C4-2B (cell line): ENCODE results near the gene DAPK1.

Experiments
- H3K27ac ChIP-seq: fragments of 450-650 bp; 2 replicates; pipeline ENCODE4 v1.5.1; 2017
- CTCF ChIP-seq: fragments of 450-650 bp; conservative IDR thresholded peaks from 2 replicates; pipeline ENCODE4 v1.5.1; 2017; ENCODE audit warnings: mild to moderate bottlenecking
- ZFX ChIP-seq: fragments of 450-650 bp; IDR thresholded peaks from 2 replicates; pipeline ENCODE4 v1.6.1; 2017

The DAPK1 gene

GRCh38 chr9:87712801-87713277 lies 215.2 kb downstream of the DAPK1 start:
- no peak for TF ChIP-seq ZFX
- TF ChIP-seq CTCF: no peak
- H3K27ac ChIP-seq: no peak overlapping the region

- TF ChIP-seq CTCF: no peak
- no peak for TF ChIP-seq ZFX
- H3K27ac ChIP-seq: no peak overlapping the region; the same call in 1 of the 2 replicates
Measured at GRCh38 chr9:87713278-87713987, 215.8 kb downstream of the DAPK1 start.

DNA sequence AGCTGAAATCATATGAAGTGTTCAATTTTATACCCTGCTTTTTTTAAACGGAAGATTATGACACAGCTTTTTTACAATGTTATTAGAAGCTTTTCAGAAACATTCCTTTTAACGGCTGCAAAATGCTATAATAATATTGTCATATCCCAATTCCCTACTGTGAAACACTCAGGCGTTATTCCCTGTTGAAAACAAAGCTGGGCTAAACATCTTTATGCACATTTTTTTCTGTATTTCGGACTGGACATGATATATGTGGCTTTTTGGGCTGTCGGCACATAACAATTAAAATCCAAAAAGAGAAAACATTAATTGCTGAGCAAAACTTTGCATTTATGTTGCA lies 216.3 kb downstream of the DAPK1 start:
- no peak overlapping the region for H3K27ac ChIP-seq
- TF ChIP-seq ZFX (no peak), CTCF (no peak)

DNA sequence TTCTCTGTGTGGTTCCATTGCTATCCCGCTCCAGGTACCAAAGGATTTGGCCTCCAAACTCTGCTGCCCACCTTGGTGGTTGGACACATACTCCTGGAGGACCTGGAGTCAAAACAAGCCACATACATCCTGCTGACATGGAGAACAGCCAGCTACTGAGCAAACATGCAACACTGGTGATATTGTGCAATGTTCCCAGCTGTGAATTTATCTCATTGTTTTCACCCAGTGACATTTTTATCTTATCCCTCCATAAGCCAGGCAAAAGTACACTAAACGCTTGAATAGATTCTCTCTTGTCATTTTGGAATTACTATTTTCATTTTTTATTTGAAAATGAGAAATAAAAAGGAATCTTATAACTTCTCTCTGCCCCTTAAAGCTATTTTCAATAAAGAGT lies 217.2 kb downstream of the DAPK1 start:
- TF ChIP-seq ZFX (no peak), CTCF (no peak)
- H3K27ac ChIP-seq: peak overlapping the region; percentile 33; the same call in 1 of the 2 replicates

DNA sequence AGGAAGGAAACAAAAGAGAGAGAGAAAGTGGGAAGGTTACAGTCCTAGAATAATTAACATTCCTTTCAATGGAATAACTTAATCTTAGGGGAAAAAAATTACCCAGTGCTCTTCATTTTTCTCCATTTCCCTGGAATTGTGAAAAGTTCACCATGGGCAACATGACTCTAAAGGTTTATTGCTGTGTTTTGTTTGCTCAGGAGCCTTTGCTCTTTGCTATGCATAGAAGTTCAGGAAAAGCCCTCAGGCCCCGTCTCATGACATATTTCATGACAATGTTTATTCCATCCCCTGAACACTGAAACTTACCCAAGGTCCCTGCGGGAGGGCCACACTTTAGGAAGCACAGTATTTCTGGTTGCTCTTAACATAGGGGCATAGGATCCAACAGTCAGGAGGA lies 218.5 kb downstream of the DAPK1 start:
- peak overlapping the region; percentile 33; the same call in 1 of the 2 replicates for H3K27ac ChIP-seq
- no peak for TF ChIP-seq ZFX

DNA sequence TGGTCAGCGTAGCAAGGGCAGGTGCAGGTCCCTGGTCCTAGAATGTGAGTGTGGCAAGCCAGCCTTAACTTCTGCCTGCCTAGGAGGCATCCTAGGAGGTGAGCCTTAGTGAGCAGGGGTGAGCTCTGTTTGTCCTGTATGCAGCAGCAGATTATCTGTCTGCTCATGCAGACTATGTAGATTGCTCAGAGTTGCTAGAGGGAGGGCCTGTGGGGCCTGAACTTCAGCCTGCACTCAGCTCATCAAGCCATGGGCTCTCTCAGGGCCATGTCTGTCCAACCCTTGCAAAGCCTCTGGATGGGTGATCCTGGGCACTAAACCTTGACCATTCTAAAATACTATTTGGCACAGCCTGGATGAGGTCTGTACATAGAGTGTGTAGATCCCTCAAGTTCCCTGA lies 219.8 kb downstream of the DAPK1 start:
- TF ChIP-seq ZFX (no peak), CTCF (no peak)
- no peak overlapping the region for H3K27ac ChIP-seq

- TF ChIP-seq CTCF (no peak), ZFX (no peak)
- no peak overlapping the region for H3K27ac ChIP-seq
Measured at GRCh38 chr9:87718231-87718630, 220.6 kb downstream of the DAPK1 start.
